Smooth muscle cell (in vitro differentiated cells): ENCODE data around the gene RNF17. TPM values are rescaled to one million over a fixed set of nuclear protein-coding genes. Genes with fewer than 3 reads are reported as not detected.

Source experiments
- DNase-seq: peaks from one replicate; lab custom pipeline; 2025; ENCODE audit not compliant: unreplicated experiment; lab: John Stamatoyannopoulos, UW
- H2AFZ ChIP-seq: fragments of 200-600 bp; sonication (generic); 2 replicates; pipeline ENCODE4 v1.6.0; 2016; ENCODE audit warnings: antibody characterized with exemption, low read depth, mild to moderate bottlenecking
- H3F3A ChIP-seq: fragments of 200-600 bp; sonication (generic); 2 replicates; pipeline ENCODE4 v1.6.0; 2017; ENCODE audit warnings: antibody characterized with exemption, low read depth
- H3K27ac ChIP-seq: fragments of 200-600 bp; sonication (generic); 2 replicates; pipeline ENCODE4 v1.5.1; 2016; ENCODE audit warnings: low read depth, mild to moderate bottlenecking
- H3K27me3 ChIP-seq: fragments of 200-600 bp; sonication (generic); 2 replicates; pipeline ENCODE4 v1.6.1; 2016; ENCODE audit warnings: low read depth, mild to moderate bottlenecking
- H3K36me3 ChIP-seq: fragments of 200-600 bp; sonication (generic); 2 replicates; pipeline ENCODE4 v1.5.1; 2016; ENCODE audit warnings: low read depth
- H3K4me1 ChIP-seq: fragments of 200-600 bp; sonication (generic); 2 replicates; pipeline ENCODE4 v1.5.1; 2016; ENCODE audit warnings: low read depth
- H3K4me2 ChIP-seq: fragments of 200-600 bp; sonication (generic); 2 replicates; pipeline ENCODE4 v1.6.0; 2016; ENCODE audit warnings: mild to moderate bottlenecking
- H3K4me3 ChIP-seq: fragments of 200-600 bp; sonication (generic); 2 replicates; pipeline ENCODE4 v1.5.1; 2016; ENCODE audit warnings: mild to moderate bottlenecking
- H3K79me2 ChIP-seq: fragments of 200-600 bp; sonication (generic); 2 replicates; pipeline ENCODE4 v1.6.0; 2016; ENCODE audit warnings: low read depth, mild to moderate bottlenecking
- H3K9ac ChIP-seq: fragments of 200-600 bp; sonication (generic); 2 replicates; pipeline ENCODE4 v1.6.0; 2016; ENCODE audit warnings: low read depth
- H3K9me3 ChIP-seq: fragments of 200-600 bp; sonication (generic); replicated peaks from 2 replicates; pipeline ENCODE4 v1.5.1; 2016; ENCODE audit warnings: low read depth
- H4K20me1 ChIP-seq: fragments of 200-600 bp; sonication (generic); 2 replicates; pipeline ENCODE4 v1.6.0; 2016; ENCODE audit warnings: low read depth
- WGBS: methylation state at CpG from one replicate; pipeline ENCODE4 v1.1.7; 2016; ENCODE audit warnings: low lambda C conversion rate; 5-methylcytosine and 5-hydroxymethylcytosine counted together
- polyA plus RNA-seq: library from polyadenylated mRNA; unstranded; fragments of >200 nt; fragmentation: Nextera tagmentation; extraction: Ambion mirVana; gene quantifications from 2 replicates; pipeline ENCODE4 v1.2.1, GENCODE V29; 2016
- total RNA-seq: library from RNA; depleted of rRNA; stranded (reverse); fragments of >200 nt; gene quantifications from 2 replicates; pipeline ENCODE4 v1.2.3, GENCODE V29; 2014
- TF ChIP-seq, protein P1 (sequence below): fragments of 200-600 bp; sonication (generic); IDR thresholded peaks from 2 replicates; pipeline ENCODE4 v1.5.1; 2017; ENCODE audit warnings: borderline replicate concordance, mild to moderate bottlenecking, antibody characterized with exemption; ENCODE audit not compliant: insufficient read depth, poor library complexity, severe bottlenecking

The RNF17 gene
- total and polyA plus RNA-seq, 2 experiments from 2014 or later = not detected

DNA sequence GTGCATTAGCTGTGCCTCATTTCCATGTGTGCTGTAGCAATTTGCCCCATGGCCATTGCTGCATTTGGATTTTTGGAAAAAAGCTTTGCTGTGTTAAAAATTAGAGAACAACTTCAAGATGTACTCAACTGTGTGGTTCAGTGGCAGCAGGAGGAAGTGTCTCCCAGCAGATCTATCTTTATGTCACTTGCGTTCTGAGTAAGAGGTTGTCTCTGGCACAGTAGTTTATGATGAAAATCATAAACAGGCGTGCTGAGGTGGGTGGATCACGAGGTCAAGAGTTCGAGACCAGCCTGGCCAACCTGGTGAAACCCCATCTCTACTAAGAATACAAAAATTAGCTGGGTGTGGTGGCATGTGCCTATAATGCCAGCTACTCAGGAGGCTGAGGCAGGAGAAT lies 29.0 kb upstream of the RNF17 start:
- DNase-seq = no peak
- TF ChIP-seq, protein P1, sequence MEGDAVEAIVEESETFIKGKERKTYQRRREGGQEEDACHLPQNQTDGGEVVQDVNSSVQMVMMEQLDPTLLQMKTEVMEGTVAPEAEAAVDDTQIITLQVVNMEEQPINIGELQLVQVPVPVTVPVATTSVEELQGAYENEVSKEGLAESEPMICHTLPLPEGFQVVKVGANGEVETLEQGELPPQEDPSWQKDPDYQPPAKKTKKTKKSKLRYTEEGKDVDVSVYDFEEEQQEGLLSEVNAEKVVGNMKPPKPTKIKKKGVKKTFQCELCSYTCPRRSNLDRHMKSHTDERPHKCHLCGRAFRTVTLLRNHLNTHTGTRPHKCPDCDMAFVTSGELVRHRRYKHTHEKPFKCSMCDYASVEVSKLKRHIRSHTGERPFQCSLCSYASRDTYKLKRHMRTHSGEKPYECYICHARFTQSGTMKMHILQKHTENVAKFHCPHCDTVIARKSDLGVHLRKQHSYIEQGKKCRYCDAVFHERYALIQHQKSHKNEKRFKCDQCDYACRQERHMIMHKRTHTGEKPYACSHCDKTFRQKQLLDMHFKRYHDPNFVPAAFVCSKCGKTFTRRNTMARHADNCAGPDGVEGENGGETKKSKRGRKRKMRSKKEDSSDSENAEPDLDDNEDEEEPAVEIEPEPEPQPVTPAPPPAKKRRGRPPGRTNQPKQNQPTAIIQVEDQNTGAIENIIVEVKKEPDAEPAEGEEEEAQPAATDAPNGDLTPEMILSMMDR = no peak
- Histone ChIP-seq H3F3A (no peaks in the 10 kb centered on the region), H3K36me3 (no peaks in the 10 kb centered on the region), H3K27ac (no peak overlapping the region), H3K27me3 (no peaks in the 10 kb centered on the region), H3K4me2 (no peak overlapping the region), H4K20me1 (no peaks in the 10 kb centered on the region), H3K79me2 (no peaks in the 10 kb centered on the region), H3K4me3 (no peak overlapping the region), H2AFZ (no peak overlapping the region), H3K4me1 (no peaks in the 10 kb centered on the region), H3K9me3 (no peaks in the 10 kb centered on the region), H3K9ac (no peak overlapping the region)
- WGBS = 86% methylated on average over 4 of the region's 4 CpGs

DNA sequence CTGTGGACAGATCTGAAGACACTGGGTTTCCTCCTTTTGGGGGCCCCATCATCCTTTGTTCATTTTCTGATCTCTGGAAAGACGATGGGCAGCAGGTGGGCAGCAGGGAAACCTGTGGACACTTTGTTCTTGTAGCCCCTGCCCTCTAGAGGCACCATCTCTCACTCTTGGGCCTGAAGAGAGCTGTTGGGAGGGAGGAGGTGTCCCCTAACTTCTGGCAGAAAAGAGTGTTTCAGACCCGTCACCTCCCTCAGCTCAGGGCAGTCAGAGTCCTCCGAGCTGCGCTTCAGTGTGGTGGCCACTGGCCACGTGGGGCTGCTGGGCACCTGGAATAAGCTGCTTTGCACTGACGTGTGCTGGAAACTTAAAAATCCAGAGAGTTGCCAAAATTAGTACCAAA lies 26.9 kb upstream of the RNF17 start:
- no peak overlapping the region for H2AFZ ChIP-seq
- WGBS = 80% methylated on average over 6 of the region's 6 CpGs
- H3K36me3 ChIP-seq = no peaks in the 10 kb centered on the region
- no peak overlapping the region for H3K9ac ChIP-seq
- H3K4me1 ChIP-seq = no peaks in the 10 kb centered on the region
- TF ChIP-seq, protein P1 = no peak
- no peaks in the 10 kb centered on the region for H3K9me3 ChIP-seq
- H3K79me2 ChIP-seq = no peaks in the 10 kb centered on the region
- no peak overlapping the region for H3K27ac ChIP-seq
- H4K20me1 ChIP-seq = no peaks in the 10 kb centered on the region
- DNase-seq = no peak
- no peaks in the 10 kb centered on the region for H3K27me3 ChIP-seq
- H3F3A ChIP-seq = no peaks in the 10 kb centered on the region
- no peak overlapping the region for H3K4me3 ChIP-seq
- H3K4me2 ChIP-seq = no peak overlapping the region

DNA sequence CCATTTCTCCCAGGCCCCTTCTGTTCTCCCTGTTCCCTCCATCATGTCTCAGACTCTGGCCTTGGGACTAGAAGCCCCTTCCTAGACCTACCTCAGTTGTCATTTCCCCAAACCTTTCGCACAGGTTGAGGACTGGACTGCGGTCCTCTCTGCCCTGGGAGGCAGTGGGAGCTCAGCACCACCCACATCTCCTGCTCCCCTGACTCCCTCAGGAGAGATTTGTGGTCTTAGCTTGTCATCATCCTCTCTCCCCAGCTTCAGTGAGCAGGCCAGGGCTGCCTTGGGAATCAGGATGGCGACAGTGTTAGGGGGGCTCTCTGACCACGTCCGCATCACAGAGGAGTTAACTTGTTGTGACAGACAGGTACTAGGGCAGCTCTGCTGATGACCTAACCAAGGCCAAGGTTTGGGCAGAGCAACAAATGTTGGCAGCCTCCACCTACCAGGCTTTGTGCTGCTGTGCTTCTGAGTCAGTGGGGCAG lies 25.6 kb upstream of the RNF17 start:
- Histone ChIP-seq H4K20me1 (no peaks in the 10 kb centered on the region), H3K9me3 (no peaks in the 10 kb centered on the region), H3K36me3 (no peaks in the 10 kb centered on the region), H3K4me3 (no peak overlapping the region), H3K9ac (no peak overlapping the region), H3K27me3 (peaks cover 6% of the 10 kb centered on the region), H3K4me1 (no peaks in the 10 kb centered on the region), H3K27ac (no peak overlapping the region), H3F3A (no peaks in the 10 kb centered on the region), H2AFZ (no peak overlapping the region), H3K79me2 (no peaks in the 10 kb centered on the region), H3K4me2 (no peak overlapping the region)
- TF ChIP-seq, protein P1 = no peak
- 96% methylated on average over 5 of the region's 5 CpGs for WGBS
- DNase-seq = no peak

DNA sequence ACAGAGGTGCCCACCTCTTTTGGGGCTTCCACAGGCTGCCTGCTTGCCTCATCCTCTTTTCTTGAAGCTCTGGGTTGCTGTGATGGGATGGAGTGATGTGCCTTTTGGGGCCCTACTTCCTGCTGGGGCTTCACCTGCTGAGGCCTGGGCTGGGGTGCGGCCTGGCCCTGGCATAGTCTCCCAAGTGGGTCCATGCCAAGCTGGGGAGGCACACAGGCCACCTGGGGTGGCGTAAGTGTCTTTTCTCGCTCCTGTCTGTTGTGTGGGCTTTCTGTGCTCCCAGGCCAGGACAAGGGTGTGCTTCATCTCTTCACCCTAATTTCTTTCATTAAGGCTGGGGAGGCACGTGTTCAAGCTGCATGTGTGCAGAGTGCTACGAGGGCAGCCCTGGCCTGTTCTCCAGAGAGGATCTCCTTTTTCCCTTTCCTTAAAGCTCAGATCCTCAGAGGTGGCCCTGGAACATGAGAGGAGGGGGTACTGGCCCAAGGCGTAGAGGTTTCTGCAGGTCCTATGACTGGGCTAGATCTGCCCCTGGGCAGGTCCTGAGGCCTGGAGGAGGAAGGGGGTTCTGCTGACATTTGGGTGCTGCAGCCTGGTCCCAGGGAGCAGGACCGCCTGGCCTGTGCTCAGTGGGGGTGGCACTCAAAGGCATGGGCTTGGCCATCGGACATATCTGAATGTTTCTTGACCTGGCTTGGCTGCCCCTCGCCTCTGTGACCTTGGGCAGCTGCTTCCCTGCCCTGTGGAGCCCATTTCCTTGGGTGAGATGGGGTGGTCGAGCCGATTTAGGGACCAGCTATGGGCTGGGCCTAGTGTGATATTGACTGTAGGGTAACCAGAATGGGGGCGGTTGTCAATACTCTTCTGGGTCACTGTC lies 23.7 kb upstream of the RNF17 start:
- Histone ChIP-seq H3K79me2 (no peaks in the 10 kb centered on the region), H2AFZ (no peak overlapping the region), H3K4me3 (no peak overlapping the region), H3K27ac (no peak overlapping the region), H3K9ac (no peak overlapping the region), H3K4me2 (no peak overlapping the region), H3K4me1 (no peaks in the 10 kb centered on the region), H3K36me3 (no peaks in the 10 kb centered on the region), H4K20me1 (no peaks in the 10 kb centered on the region), H3K9me3 (no peaks in the 10 kb centered on the region), H3F3A (no peaks in the 10 kb centered on the region), H3K27me3 (peaks cover 24% of the 10 kb centered on the region)
- TF ChIP-seq, protein P1 = no peak
- 90% methylated on average over 12 of the region's 12 CpGs for WGBS
- no peak for DNase-seq
